ENCODE measurements around the gene ASGR1. TPM values are rescaled to one million over a fixed set of nuclear protein-coding genes. Genes with fewer than 3 reads are reported as not detected.

The ASGR1 gene
- total and polyA plus RNA-seq, 11 donors = 0.19 to 3.5 (median 0.53) TPM; not detected in 3

DNA sequence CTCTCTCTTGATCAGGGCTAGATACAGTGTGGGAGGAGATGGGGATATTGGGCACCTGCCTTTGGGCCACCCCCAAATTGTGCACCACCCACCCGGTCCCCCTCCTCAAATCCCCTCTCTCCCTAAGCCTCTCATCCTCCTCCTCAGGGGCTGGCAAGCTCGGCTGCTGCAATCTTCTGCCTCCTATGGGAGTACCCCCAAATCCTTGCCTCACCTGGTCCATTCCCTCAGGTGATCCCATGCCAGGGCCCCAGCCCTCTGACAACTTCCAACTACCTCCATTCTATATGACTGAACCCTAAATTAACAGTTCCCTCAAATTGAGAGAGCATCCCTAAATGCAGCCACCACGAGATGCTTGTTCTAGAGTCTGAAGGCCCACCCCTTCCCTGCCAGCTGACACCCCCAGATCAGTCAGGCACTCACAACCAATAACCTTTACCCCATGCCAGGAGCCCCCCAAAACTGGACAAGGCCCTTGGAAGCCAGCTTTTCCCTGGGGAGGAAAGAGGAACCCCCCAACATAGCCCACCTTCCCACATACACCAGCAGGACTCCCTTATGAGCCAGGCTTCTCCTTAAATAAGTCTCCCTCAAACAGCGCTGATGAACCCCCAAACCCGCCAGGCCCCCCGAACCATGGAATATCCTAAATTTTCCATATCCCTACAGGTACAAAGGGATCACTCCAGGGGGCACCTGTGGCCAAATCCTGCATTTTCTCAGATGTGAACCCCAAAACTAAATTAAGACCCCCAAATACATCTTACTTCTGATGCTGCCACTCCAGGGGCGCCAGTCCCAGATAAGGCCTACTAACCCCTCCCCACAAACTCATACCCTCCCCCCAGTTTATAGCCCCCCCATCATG lies 37.3 kb upstream of the ASGR1 start:
- DNase-seq = peak in 2 of 5 donors; percentile 16 to 27
- no peak for ATAC-seq

DNA sequence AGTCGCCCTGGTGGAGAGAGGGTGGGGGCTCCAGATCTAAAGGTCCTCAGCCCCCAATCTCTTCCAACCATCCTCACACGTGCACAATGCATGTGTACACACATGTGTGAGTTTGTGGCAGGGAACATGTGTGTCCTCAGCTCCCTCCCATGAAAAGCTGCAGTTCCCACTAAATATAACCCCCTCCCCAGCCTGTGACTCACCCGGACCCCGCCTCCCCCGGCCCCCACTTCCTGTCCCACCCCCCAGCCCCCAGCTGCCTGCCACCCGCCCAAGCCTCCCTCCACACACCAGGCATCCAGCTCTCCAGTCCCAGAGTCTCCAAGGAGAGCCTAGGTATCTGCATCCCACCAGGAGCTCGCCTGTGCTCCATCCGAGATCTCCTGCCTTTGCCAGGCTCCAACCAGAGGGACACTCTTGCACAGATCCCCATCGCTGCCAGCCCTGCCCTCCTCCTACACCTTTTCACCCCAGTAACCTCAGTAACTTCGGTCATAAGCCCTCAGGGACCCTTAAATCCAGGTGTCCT lies 36.5 kb upstream of the ASGR1 start:
- intact Hi-C loops (cut with DNase I) = loop anchor here in 1 of 10 donors (5.0 kb wide), 1 partner anchor 92 kb away; the partner anchor contains the start of gene EIF5A

More for the DNA sequence above, 37.3 kb upstream of the ASGR1 start:
- Histone ChIP-seq H3K27me3 (no peaks in the 10 kb centered on the region), H3K9me3 (no peaks in the 10 kb centered on the region), H3K27ac (peak overlapping the region in 10 of 12 donors; percentile 55 to 99 (median 74)), H3K36me3 (peaks cover 0 to 9% (median 6%) of the 10 kb centered on the region in 9 donors), H3K4me3 (peak overlapping the region in 11 of 12 donors; percentile 10 to 77 (median 53)), H3K4me1 (peaks cover 6 to 76% (median 58%) of the 10 kb centered on the region in 12 donors)
- no peak for TF ChIP-seq POLR2A (IDR thresholded peaks at IDR 0.05)
- TF ChIP-seq, protein P1, sequence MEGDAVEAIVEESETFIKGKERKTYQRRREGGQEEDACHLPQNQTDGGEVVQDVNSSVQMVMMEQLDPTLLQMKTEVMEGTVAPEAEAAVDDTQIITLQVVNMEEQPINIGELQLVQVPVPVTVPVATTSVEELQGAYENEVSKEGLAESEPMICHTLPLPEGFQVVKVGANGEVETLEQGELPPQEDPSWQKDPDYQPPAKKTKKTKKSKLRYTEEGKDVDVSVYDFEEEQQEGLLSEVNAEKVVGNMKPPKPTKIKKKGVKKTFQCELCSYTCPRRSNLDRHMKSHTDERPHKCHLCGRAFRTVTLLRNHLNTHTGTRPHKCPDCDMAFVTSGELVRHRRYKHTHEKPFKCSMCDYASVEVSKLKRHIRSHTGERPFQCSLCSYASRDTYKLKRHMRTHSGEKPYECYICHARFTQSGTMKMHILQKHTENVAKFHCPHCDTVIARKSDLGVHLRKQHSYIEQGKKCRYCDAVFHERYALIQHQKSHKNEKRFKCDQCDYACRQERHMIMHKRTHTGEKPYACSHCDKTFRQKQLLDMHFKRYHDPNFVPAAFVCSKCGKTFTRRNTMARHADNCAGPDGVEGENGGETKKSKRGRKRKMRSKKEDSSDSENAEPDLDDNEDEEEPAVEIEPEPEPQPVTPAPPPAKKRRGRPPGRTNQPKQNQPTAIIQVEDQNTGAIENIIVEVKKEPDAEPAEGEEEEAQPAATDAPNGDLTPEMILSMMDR (IDR thresholded peaks at IDR 0.05) = no peak
- 38 to 44% (median 41%) methylated on average over 7 of the region's 7 CpGs for WGBS, 4 donors
- intact Hi-C loops (cut with DNase I) = loop anchor here in 1 of 10 donors (5.0 kb wide), 1 partner anchor 91 kb away; the partner anchor contains the start of gene EIF5A

DNA sequence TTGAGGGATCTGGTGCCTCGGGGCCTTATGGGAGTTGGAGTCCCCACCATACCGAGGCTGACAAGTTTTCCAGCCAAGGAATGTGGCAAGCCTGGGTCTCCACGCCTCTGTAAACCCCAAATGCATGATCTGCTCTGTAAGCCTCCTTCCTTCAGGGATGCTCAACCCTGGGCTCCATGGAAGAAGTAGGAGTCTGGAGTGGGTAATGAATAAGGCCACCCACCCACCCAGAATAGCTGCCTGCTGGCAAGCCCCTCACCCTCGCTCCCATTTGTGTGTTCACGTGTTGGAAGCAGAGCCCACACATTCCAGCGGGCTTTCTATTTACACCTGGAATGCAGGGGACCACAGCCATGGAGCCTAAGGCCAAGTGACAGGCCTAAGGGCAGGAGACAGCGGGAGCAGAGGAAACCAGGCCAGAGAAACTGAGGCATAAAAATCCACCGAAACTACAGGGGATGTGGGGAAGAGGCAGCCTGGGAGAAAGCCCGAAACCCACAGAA lies 36.0 kb upstream of the ASGR1 start:
- DNase-seq (peak in 1 of 5 donors; percentile 20), ATAC-seq (no peak)
- Histone ChIP-seq H3K4me1 (peaks cover 0 to 67% (median 46%) of the 10 kb centered on the region in 12 donors), H3K27me3 (no peaks in the 10 kb centered on the region), H3K4me3 (peak overlapping the region in 11 of 12 donors; percentile 40 to 77 (median 64)), H3K36me3 (no peaks in the 10 kb centered on the region), H3K27ac (peak overlapping the region in 11 of 12 donors; percentile 25 to 99 (median 70)), H3K9me3 (no peaks in the 10 kb centered on the region)
- intact Hi-C loops (cut with DNase I) = loop anchor here in 1 of 10 donors (5.0 kb wide), 1 partner anchor 92 kb away; the partner anchor contains the start of gene EIF5A
- WGBS, 4 donors = 25 to 30% (median 27%) methylated on average over 9 of the region's 9 CpGs
- no peak for TF ChIP-seq POLR2A (IDR thresholded peaks at IDR 0.05)
- TF ChIP-seq, protein P1 (IDR thresholded peaks at IDR 0.05) = peak in 1 of 12 donors; percentile 4

More for the DNA sequence above, 36.5 kb upstream of the ASGR1 start:
- Histone ChIP-seq H3K4me3 (peak overlapping the region in 7 of 12 donors; percentile 56 to 77 (median 64)), H3K9me3 (no peaks in the 10 kb centered on the region), H3K27me3 (no peaks in the 10 kb centered on the region), H3K36me3 (peaks cover 0 to 1% (median 0%) of the 10 kb centered on the region in 9 donors), H3K4me1 (peaks cover 3 to 71% (median 50%) of the 10 kb centered on the region in 12 donors), H3K27ac (peak overlapping the region in 10 of 12 donors; percentile 25 to 99 (median 70))
- no peak for ATAC-seq
- DNase-seq = peak in 2 of 5 donors; percentile 32 to 39
- TF ChIP-seq POLR2A (IDR thresholded peaks at IDR 0.05) = no peak
- TF ChIP-seq, protein P1 (IDR thresholded peaks at IDR 0.05) = no peak
- 20 to 28% (median 27%) methylated on average over 8 to 10 of the region's 10 CpGs for WGBS, 4 donors

Data from heart left ventricle (tissue), 16 donors.